Tibial nerve (tissue), 4 donors: Measurements from ENCODE around the gene EML1. TPM values are rescaled to one million over a fixed set of nuclear protein-coding genes. Genes with fewer than 3 reads are reported as not detected.

ENCODE experiments used
- DNase-seq, 2 donors: peaks; one replicate each; pipeline ENCODE4 v3.0.0-alpha.2; 2019; ENCODE audit warnings: low spot score in 2 of 2
- H3K27ac ChIP-seq, 4 donors: fragments of 200-600 bp; sonication (generic) in 3 of 4; one replicate each; pipeline ENCODE4 v1.5.1; 2017 to 2019; ENCODE audit warnings: mild to moderate bottlenecking in 1 of 4
- H3K27me3 ChIP-seq, 2 donors: fragments of 200-600 bp; sonication (generic) in 1 of 2; one replicate each; pipeline versions ENCODE4 v1.5.1 to v1.6.0; 2017 to 2019
- H3K36me3 ChIP-seq, 3 donors: fragments of 200-600 bp; sonication (generic); one replicate each; pipeline ENCODE4 v1.5.1; 2018 to 2019
- H3K4me1 ChIP-seq, 4 donors: fragments of 200-600 bp; sonication (generic) in 3 of 4; one replicate each; pipeline ENCODE4 v1.5.1; 2017 to 2019
- H3K4me3 ChIP-seq, 4 donors: fragments of 200-600 bp; sonication (generic) in 3 of 4; one replicate each; pipeline ENCODE4 v1.5.1; 2017 to 2019; ENCODE audit warnings: mild to moderate bottlenecking in 1 of 4, moderate library complexity in 1 of 4
- H3K9me3 ChIP-seq, 4 donors: fragments of 200-600 bp; sonication (generic) in 3 of 4; one replicate each; pipeline ENCODE4 v1.5.1; 2017 to 2019
- CTCF ChIP-seq, 5 experiments: fragments of 200-600 bp in 3 of 5; fragments of 450-650 bp in 2 of 5; sonication (generic) in 3 of 5; IDR thresholded peaks; one replicate each; pipeline ENCODE4 v1.5.1; 2016 to 2019; ENCODE audit warnings: antibody characterized with exemption in 5 of 5, mild to moderate bottlenecking in 3 of 5, moderate library complexity in 2 of 5
- EP300 ChIP-seq, 2 donors: sonication (generic); formaldehyde crosslinking; IDR thresholded peaks; one replicate each; pipeline ENCODE4 v1.6.1; 2017; ENCODE audit warnings: antibody characterized with exemption in 2 of 2, mild to moderate bottlenecking in 1 of 2
- POLR2A ChIP-seq, 2 donors: fragments of 450-650 bp; IDR thresholded peaks; one replicate each; pipeline ENCODE4 v1.6.1; 2017; ENCODE audit warnings: antibody characterized with exemption in 2 of 2, mild to moderate bottlenecking in 2 of 2, moderate library complexity in 2 of 2
- WGBS, 2 donors: methylation state at CpG; one replicate each; pipeline ENCODE4 v1.1.5; 2018; 5-methylcytosine and 5-hydroxymethylcytosine counted together
- total RNA-seq, 4 donors: library from RNA; depleted of rRNA; stranded (reverse); fragments of >200 nt; gene quantifications; one replicate each; pipeline ENCODE4 v1.1.0, GENCODE V29; 2016

EML1 gene
- total RNA-seq, 4 donors from 2014 or later: 32.4 to 82.8 (median 55.2) TPM

GRCh38 chr14:99800781-99801180 is 7.6 kb downstream of the EML1 start:
- H3K36me3 ChIP-seq: no peaks in the 10 kb centered on the region
- whole genome bisulfite sequencing, 2 donors: 82 to 87% methylated on average over 4 to 5 of the region's 5 CpGs
- H3K9me3 ChIP-seq: no peaks in the 10 kb centered on the region
- no peak for DNase-seq
- no peak for TF ChIP-seq CTCF (IDR thresholded peaks at IDR 0.05)
- no peak for TF ChIP-seq EP300 (IDR thresholded peaks at IDR 0.05)
- no peak for TF ChIP-seq POLR2A (IDR thresholded peaks at IDR 0.05)
- no peak overlapping the region for H3K4me3 ChIP-seq
- H3K27me3 ChIP-seq: no peaks in the 10 kb centered on the region
- H3K27ac ChIP-seq: no peak overlapping the region
- peaks cover 0 to 44% (median 0%) of the 10 kb centered on the region in 4 donors for H3K4me1 ChIP-seq

GRCh38 chr14:99802301-99803105 is 9.3 kb downstream of the EML1 start:
- H3K4me1 ChIP-seq: peaks cover 0 to 49% (median 1%) of the 10 kb centered on the region in 4 donors
- H3K27ac ChIP-seq: no peak overlapping the region
- H3K36me3 ChIP-seq: no peaks in the 10 kb centered on the region
- WGBS, 2 donors: 79 to 82% methylated on average over 13 of the region's 13 CpGs
- DNase-seq: no peak
- H3K27me3 ChIP-seq: no peaks in the 10 kb centered on the region
- H3K4me3 ChIP-seq: no peak overlapping the region
- TF ChIP-seq CTCF (IDR thresholded peaks at IDR 0.05) (no peak), POLR2A (IDR thresholded peaks at IDR 0.05) (no peak), EP300 (IDR thresholded peaks at IDR 0.05) (no peak)
- no peaks in the 10 kb centered on the region for H3K9me3 ChIP-seq

GRCh38 chr14:99803106-99803775 is 10.0 kb downstream of the EML1 start:
- no peaks in the 10 kb centered on the region for H3K36me3 ChIP-seq
- no peak for DNase-seq
- 81 to 83% methylated on average over 14 of the region's 14 CpGs for WGBS, 2 donors
- H3K27ac ChIP-seq: no peak overlapping the region
- TF ChIP-seq EP300 (IDR thresholded peaks at IDR 0.05): no peak
- TF ChIP-seq POLR2A (IDR thresholded peaks at IDR 0.05): no peak
- TF ChIP-seq CTCF (IDR thresholded peaks at IDR 0.05): no peak
- H3K4me3 ChIP-seq: no peak overlapping the region
- peaks cover 0 to 57% (median 1%) of the 10 kb centered on the region in 4 donors for H3K4me1 ChIP-seq
- no peaks in the 10 kb centered on the region for H3K27me3 ChIP-seq
- no peaks in the 10 kb centered on the region for H3K9me3 ChIP-seq

GRCh38 chr14:99803803-99804202 is 10.6 kb downstream of the EML1 start:
- Histone ChIP-seq H3K9me3 (no peaks in the 10 kb centered on the region), H3K27ac (no peak overlapping the region), H3K4me3 (no peak overlapping the region), H3K36me3 (no peaks in the 10 kb centered on the region), H3K27me3 (no peaks in the 10 kb centered on the region), H3K4me1 (peaks cover 0 to 62% (median 1%) of the 10 kb centered on the region in 4 donors)
- TF ChIP-seq CTCF (IDR thresholded peaks at IDR 0.05) (no peak), POLR2A (IDR thresholded peaks at IDR 0.05) (no peak), EP300 (IDR thresholded peaks at IDR 0.05) (no peak)
- 70 to 76% methylated on average over 6 of the region's 6 CpGs for WGBS, 2 donors
- DNase-seq: no peak
